H1 (cell line): ENCODE results near the gene CDC42. TPM values are rescaled to one million over a fixed set of nuclear protein-coding genes. Genes with fewer than 3 reads are reported as not detected.

Source experiments
- EP300 ChIP-seq, 2 experiments: IDR thresholded peaks; 1 replicate in 1 of 2; 2 replicates in 1 of 2; pipeline ENCODE4 v1.6.1; 2011 to 2012; ENCODE audit warnings: low read depth in 2 of 2, low read length in 2 of 2, mild to moderate bottlenecking in 2 of 2, borderline replicate concordance in 1 of 2, inconsistent platforms in 1 of 2, moderate library complexity in 1 of 2
- NANOG ChIP-seq: IDR thresholded peaks from 2 replicates; pipeline ENCODE4 v1.6.1; 2011; ENCODE audit warnings: low read length, low read depth, mild to moderate bottlenecking, inconsistent platforms; ENCODE audit not compliant: insufficient read depth, poor library complexity, severe bottlenecking
- RBBP5 ChIP-seq: IDR thresholded peaks from 2 replicates; pipeline ENCODE4 v1.7.1; 2012; ENCODE audit warnings: low read depth, mild to moderate bottlenecking, inconsistent platforms, low read length, moderate library complexity, borderline replicate concordance
- RXRA ChIP-seq: IDR thresholded peaks from 2 replicates; pipeline ENCODE4 v1.6.1; 2011; ENCODE audit warnings: low read depth, mild to moderate bottlenecking, low read length, moderate library complexity; ENCODE audit not compliant: insufficient read depth
- polyA plus RNA-seq, 7 experiments: library from polyadenylated mRNA; depleted of rRNA in 3 of 7; stranded (reverse) in 5 of 7; unstranded in 2 of 7; fragments of >200 nt in 5 of 7; fragments of 200-250 nt in 2 of 7; gene quantifications; 1 replicate in 5 of 7; 2 replicates in 1 of 7; 4 replicates in 1 of 7; pipeline versions ENCODE4 v1.2.1 to v1.2.3, GENCODE V29; 2011 to 2013; ENCODE audit warnings: missing spikeins in 2 of 7, mixed read lengths in 2 of 7
- total RNA-seq: library from RNA; stranded (reverse); fragmentation: NEBNext Ultra II Directional; extraction: Animal tissue kit (Norgen Biotek cat#: 25700); gene quantifications from 2 replicates; pipeline ENCODE4 v1.2.1, GENCODE V29; 2021
- TF ChIP-seq, protein P1 (sequence below): fragments of 300-600 bp; sonication (generic); IDR thresholded peaks from 2 replicates; pipeline ENCODE4 v1.7.1; 2012; ENCODE audit warnings: low read length, moderate library complexity, mild to moderate bottlenecking, inconsistent platforms; ENCODE audit not compliant: insufficient replicate concordance
- TF ChIP-seq, protein P2 (sequence below), 3 experiments: IDR thresholded peaks; 1 replicate in 2 of 3; 2 replicates in 1 of 3; pipeline versions ENCODE4 v1.5.1 to v1.6.1; 2011; ENCODE audit warnings: low read length in 3 of 3, mild to moderate bottlenecking in 3 of 3, inconsistent platforms in 2 of 3, low read depth in 1 of 3, moderate library complexity in 1 of 3; ENCODE audit not compliant: insufficient read depth in 1 of 3; ENCODE audit errors: control extremely low read depth in 1 of 3

CDC42 gene
- total and polyA plus RNA-seq, 2 of the 8 experiments (the other 6 are each of a cell fraction or from before 2014, with no cell fraction given): 110 to 179 TPM

DNA sequence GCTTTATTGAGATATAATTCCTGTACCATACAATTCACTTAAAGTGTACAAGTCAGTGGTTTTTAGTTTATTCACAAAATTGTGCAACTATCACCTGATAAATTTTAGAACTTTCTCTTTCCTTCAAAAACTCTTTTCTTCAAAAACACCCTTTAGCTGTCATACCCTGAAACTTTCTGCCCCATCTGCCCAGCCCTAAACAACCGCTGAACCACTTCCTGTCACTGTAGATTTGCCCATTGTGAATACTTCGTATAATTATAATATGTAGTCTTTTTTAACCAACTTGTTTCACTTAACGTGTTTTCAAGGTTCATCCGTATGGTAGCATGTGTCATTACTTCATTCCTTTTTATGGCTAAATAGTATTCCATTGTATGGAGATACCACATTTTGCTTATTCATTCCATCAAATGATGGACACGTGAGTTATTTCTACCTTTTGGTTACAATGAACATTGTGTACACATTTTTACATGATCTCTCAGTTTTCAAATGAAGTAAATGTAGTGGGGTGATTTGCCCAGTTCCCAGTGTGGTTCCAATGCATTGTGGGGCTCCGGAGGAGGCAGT lies 52.4 kb downstream of the CDC42 start (continued):
- TF ChIP-seq, protein P1, sequence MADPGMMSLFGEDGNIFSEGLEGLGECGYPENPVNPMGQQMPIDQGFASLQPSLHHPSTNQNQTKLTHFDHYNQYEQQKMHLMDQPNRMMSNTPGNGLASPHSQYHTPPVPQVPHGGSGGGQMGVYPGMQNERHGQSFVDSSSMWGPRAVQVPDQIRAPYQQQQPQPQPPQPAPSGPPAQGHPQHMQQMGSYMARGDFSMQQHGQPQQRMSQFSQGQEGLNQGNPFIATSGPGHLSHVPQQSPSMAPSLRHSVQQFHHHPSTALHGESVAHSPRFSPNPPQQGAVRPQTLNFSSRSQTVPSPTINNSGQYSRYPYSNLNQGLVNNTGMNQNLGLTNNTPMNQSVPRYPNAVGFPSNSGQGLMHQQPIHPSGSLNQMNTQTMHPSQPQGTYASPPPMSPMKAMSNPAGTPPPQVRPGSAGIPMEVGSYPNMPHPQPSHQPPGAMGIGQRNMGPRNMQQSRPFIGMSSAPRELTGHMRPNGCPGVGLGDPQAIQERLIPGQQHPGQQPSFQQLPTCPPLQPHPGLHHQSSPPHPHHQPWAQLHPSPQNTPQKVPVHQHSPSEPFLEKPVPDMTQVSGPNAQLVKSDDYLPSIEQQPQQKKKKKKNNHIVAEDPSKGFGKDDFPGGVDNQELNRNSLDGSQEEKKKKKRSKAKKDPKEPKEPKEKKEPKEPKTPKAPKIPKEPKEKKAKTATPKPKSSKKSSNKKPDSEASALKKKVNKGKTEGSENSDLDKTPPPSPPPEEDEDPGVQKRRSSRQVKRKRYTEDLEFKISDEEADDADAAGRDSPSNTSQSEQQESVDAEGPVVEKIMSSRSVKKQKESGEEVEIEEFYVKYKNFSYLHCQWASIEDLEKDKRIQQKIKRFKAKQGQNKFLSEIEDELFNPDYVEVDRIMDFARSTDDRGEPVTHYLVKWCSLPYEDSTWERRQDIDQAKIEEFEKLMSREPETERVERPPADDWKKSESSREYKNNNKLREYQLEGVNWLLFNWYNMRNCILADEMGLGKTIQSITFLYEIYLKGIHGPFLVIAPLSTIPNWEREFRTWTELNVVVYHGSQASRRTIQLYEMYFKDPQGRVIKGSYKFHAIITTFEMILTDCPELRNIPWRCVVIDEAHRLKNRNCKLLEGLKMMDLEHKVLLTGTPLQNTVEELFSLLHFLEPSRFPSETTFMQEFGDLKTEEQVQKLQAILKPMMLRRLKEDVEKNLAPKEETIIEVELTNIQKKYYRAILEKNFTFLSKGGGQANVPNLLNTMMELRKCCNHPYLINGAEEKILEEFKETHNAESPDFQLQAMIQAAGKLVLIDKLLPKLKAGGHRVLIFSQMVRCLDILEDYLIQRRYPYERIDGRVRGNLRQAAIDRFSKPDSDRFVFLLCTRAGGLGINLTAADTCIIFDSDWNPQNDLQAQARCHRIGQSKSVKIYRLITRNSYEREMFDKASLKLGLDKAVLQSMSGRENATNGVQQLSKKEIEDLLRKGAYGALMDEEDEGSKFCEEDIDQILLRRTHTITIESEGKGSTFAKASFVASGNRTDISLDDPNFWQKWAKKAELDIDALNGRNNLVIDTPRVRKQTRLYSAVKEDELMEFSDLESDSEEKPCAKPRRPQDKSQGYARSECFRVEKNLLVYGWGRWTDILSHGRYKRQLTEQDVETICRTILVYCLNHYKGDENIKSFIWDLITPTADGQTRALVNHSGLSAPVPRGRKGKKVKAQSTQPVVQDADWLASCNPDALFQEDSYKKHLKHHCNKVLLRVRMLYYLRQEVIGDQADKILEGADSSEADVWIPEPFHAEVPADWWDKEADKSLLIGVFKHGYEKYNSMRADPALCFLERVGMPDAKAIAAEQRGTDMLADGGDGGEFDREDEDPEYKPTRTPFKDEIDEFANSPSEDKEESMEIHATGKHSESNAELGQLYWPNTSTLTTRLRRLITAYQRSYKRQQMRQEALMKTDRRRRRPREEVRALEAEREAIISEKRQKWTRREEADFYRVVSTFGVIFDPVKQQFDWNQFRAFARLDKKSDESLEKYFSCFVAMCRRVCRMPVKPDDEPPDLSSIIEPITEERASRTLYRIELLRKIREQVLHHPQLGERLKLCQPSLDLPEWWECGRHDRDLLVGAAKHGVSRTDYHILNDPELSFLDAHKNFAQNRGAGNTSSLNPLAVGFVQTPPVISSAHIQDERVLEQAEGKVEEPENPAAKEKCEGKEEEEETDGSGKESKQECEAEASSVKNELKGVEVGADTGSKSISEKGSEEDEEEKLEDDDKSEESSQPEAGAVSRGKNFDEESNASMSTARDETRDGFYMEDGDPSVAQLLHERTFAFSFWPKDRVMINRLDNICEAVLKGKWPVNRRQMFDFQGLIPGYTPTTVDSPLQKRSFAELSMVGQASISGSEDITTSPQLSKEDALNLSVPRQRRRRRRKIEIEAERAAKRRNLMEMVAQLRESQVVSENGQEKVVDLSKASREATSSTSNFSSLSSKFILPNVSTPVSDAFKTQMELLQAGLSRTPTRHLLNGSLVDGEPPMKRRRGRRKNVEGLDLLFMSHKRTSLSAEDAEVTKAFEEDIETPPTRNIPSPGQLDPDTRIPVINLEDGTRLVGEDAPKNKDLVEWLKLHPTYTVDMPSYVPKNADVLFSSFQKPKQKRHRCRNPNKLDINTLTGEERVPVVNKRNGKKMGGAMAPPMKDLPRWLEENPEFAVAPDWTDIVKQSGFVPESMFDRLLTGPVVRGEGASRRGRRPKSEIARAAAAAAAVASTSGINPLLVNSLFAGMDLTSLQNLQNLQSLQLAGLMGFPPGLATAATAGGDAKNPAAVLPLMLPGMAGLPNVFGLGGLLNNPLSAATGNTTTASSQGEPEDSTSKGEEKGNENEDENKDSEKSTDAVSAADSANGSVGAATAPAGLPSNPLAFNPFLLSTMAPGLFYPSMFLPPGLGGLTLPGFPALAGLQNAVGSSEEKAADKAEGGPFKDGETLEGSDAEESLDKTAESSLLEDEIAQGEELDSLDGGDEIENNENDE: no peak
- no peak for TF ChIP-seq RXRA
- no peak for TF ChIP-seq NANOG
- TF ChIP-seq EP300 (IDR thresholded peaks at IDR 0.05; ENCODE audit: borderline replicate concordance in 1 of 2, low read depth in 2 of 2, low read length in 2 of 2): no peak
- TF ChIP-seq, protein P2, sequence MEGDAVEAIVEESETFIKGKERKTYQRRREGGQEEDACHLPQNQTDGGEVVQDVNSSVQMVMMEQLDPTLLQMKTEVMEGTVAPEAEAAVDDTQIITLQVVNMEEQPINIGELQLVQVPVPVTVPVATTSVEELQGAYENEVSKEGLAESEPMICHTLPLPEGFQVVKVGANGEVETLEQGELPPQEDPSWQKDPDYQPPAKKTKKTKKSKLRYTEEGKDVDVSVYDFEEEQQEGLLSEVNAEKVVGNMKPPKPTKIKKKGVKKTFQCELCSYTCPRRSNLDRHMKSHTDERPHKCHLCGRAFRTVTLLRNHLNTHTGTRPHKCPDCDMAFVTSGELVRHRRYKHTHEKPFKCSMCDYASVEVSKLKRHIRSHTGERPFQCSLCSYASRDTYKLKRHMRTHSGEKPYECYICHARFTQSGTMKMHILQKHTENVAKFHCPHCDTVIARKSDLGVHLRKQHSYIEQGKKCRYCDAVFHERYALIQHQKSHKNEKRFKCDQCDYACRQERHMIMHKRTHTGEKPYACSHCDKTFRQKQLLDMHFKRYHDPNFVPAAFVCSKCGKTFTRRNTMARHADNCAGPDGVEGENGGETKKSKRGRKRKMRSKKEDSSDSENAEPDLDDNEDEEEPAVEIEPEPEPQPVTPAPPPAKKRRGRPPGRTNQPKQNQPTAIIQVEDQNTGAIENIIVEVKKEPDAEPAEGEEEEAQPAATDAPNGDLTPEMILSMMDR (IDR thresholded peaks at IDR 0.05; ENCODE audit: control extremely low read depth in 1 of 3, insufficient read depth in 1 of 3, low read depth in 1 of 3, low read length in 3 of 3): no peak
- no peak for TF ChIP-seq RBBP5
